Keratinocyte (primary cell): ENCODE results near the gene FPGT. TPM values are rescaled to one million over a fixed set of nuclear protein-coding genes. Genes with fewer than 3 reads are reported as not detected.
"Not testable (repeated sequence)": the region's sequence is repeated elsewhere in the genome, so short reads cannot be mapped to it uniquely, and the experiment has no call there.

Experiments used
- DNase-seq: peaks from one replicate; pipeline ENCODE4 v3.0.0-alpha.2; 2011; ENCODE audit warnings: low read depth, missing footprints, low spot score
- FAIRE-seq: peaks from 2 replicates; lab custom pipeline; 2011; peaks lifted over from hg19 to GRCh38; lab: Jason Lieb, UNC
- H2AFZ ChIP-seq: 2 replicates; pipeline ENCODE4 v1.6.0; 2012; ENCODE audit warnings: low read length, control low read depth, inconsistent platforms; ENCODE audit not compliant: control insufficient read depth
- H3K27ac ChIP-seq: 2 replicates; pipeline ENCODE4 v1.5.1; 2011; ENCODE audit warnings: low read length; ENCODE audit not compliant: control insufficient read depth, insufficient read depth
- H3K27me3 ChIP-seq: 3 replicates; pipeline ENCODE4 v1.6.0; 2011; ENCODE audit warnings: low read length; ENCODE audit not compliant: control insufficient read depth, insufficient read depth; ENCODE audit errors: extremely low read depth
- H3K36me3 ChIP-seq, 2 experiments: 2 replicates in 1 of 2; 3 replicates in 1 of 2; pipeline ENCODE4 v1.5.1; 2011; ENCODE audit warnings: low read length in 2 of 2, mild to moderate bottlenecking in 1 of 2; ENCODE audit not compliant: control insufficient read depth in 2 of 2, insufficient read depth in 2 of 2; ENCODE audit errors: extremely low read depth in 1 of 2
- H3K4me1 ChIP-seq: 3 replicates; pipeline ENCODE4 v1.5.1; 2011; ENCODE audit warnings: low read length; ENCODE audit not compliant: control insufficient read depth, insufficient read depth; ENCODE audit errors: extremely low read depth
- H3K4me2 ChIP-seq: 3 replicates; pipeline ENCODE4 v1.6.0; 2011; ENCODE audit warnings: low read depth, low read length; ENCODE audit not compliant: control insufficient read depth, insufficient read depth; ENCODE audit errors: extremely low read depth
- H3K4me3 ChIP-seq, 3 experiments: fragments of 200-600 bp in 1 of 3; sonication (generic) in 1 of 3; 2 replicates in 2 of 3; 3 replicates in 1 of 3; pipeline ENCODE4 v1.5.1; 2011 to 2016; ENCODE audit warnings: low read length in 3 of 3, mild to moderate bottlenecking in 3 of 3, control low read depth in 2 of 3, inconsistent platforms in 1 of 3, low read depth in 1 of 3, mixed read lengths in 1 of 3, mixed run types in 1 of 3, moderate library complexity in 1 of 3; ENCODE audit not compliant: control insufficient read depth in 2 of 3, insufficient read depth in 2 of 3; ENCODE audit errors: extremely low read depth in 1 of 3
- H3K79me2 ChIP-seq: 2 replicates; pipeline ENCODE4 v1.6.0; 2012; ENCODE audit warnings: low read length; ENCODE audit not compliant: control insufficient read depth, insufficient read depth
- H3K9ac ChIP-seq: 3 replicates; pipeline ENCODE4 v1.6.0; 2011; ENCODE audit warnings: low read length; ENCODE audit not compliant: control insufficient read depth, insufficient read depth; ENCODE audit errors: extremely low read depth
- H3K9me1 ChIP-seq: 3 replicates; pipeline ENCODE4 v1.6.0; 2011; ENCODE audit warnings: low read length; ENCODE audit not compliant: control insufficient read depth, insufficient read depth; ENCODE audit errors: extremely low read depth
- H3K9me3 ChIP-seq: 2 replicates; pipeline ENCODE4 v1.5.1; 2012; ENCODE audit warnings: low read depth, low read length; ENCODE audit not compliant: control insufficient read depth
- H4K20me1 ChIP-seq: 3 replicates; pipeline ENCODE4 v1.6.0; 2011; ENCODE audit warnings: low read length; ENCODE audit not compliant: control insufficient read depth, insufficient read depth; ENCODE audit errors: extremely low read depth
- CTCF ChIP-seq, 3 experiments: IDR thresholded peaks in 1 of 3; conservative IDR thresholded peaks in 1 of 3; optimal IDR thresholded peaks in 1 of 3; 2 replicates in 2 of 3; 3 replicates in 1 of 3; pipeline versions ENCODE3 to v1.5.1; 2011; ENCODE audit warnings: low read length in 3 of 3, mild to moderate bottlenecking in 3 of 3, moderate library complexity in 2 of 3, control low read depth in 1 of 3, inconsistent platforms in 1 of 3; ENCODE audit not compliant: insufficient read depth in 2 of 3; ENCODE audit errors: extremely low read depth in 1 of 3
- EZH2 ChIP-seq: IDR thresholded peaks from one replicate; pipeline ENCODE4 v1.6.1; 2012; ENCODE audit warnings: inconsistent platforms, mild to moderate bottlenecking, low read length, moderate library complexity
- dilution Hi-C: fragments of 300-500 bp; cut with MboI; formaldehyde crosslinking; loops from one replicate; pipeline ENCODE4 v1.7.0; 2020; ENCODE audit warnings: low sequenced_read_pairs; ENCODE audit not compliant: extremely low pct_ligation_motif_present
- polyA plus RNA-seq, 5 experiments: library from polyadenylated mRNA; depleted of rRNA in 3 of 5; stranded (reverse) in 3 of 5; stranded (forward) in 1 of 5; unstranded in 1 of 5; fragments of >200 nt; gene quantifications; 1 replicate in 1 of 5; 2 replicates in 3 of 5; 3 replicates in 1 of 5; pipeline versions ENCODE4 v1.2.1 to v1.2.3, GENCODE V29; 2011 to 2012; ENCODE audit warnings: missing spikeins in 2 of 5, low read depth in 1 of 5, low replicate concordance in 1 of 5

FPGT gene
- polyA plus RNA-seq, 1 donor (not counting 4 experiments of a cell fraction or from before 2014, with no cell fraction given) = 23.6 TPM

GRCh38 chr1:74161497-74161896 is 36.5 kb upstream of the FPGT start:
- no peak for TF ChIP-seq EZH2
- no peak for TF ChIP-seq CTCF (optimal IDR thresholded peaks at IDR 0.05 in 1 of 3, IDR thresholded peaks at IDR 0.05 in 1 of 3, conservative IDR thresholded peaks at IDR 0.05 in 1 of 3; ENCODE audit: extremely low read depth in 1 of 3, insufficient read depth in 2 of 3, low read length in 3 of 3)
- H3K79me2 ChIP-seq = no peaks in the 10 kb centered on the region
- H3K4me2 ChIP-seq = no peak overlapping the region
- H3K36me3 ChIP-seq = no peaks in the 10 kb centered on the region
- dilution Hi-C loops = no loop called here
- H3K9me3 ChIP-seq = no peaks in the 10 kb centered on the region
- FAIRE-seq = no peak
- no peaks in the 10 kb centered on the region for H4K20me1 ChIP-seq
- H3K27ac ChIP-seq = no peak overlapping the region
- no peaks in the 10 kb centered on the region for H3K27me3 ChIP-seq
- no peak overlapping the region for H3K9ac ChIP-seq
- no peak overlapping the region for H2AFZ ChIP-seq
- H3K4me3 ChIP-seq = no peak overlapping the region
- DNase-seq = no peak
- H3K9me1 ChIP-seq = no peaks in the 10 kb centered on the region
- no peaks in the 10 kb centered on the region for H3K4me1 ChIP-seq

GRCh38 chr1:74162333-74162732 is 35.7 kb upstream of the FPGT start:
- no peak overlapping the region for H3K4me2 ChIP-seq
- no peak for FAIRE-seq
- no peak for DNase-seq
- H3K27me3 ChIP-seq = no peaks in the 10 kb centered on the region
- TF ChIP-seq EZH2 (no peak), CTCF (optimal IDR thresholded peaks at IDR 0.05 in 1 of 3, IDR thresholded peaks at IDR 0.05 in 1 of 3, conservative IDR thresholded peaks at IDR 0.05 in 1 of 3; ENCODE audit: extremely low read depth in 1 of 3, insufficient read depth in 2 of 3, low read length in 3 of 3) (no peak)
- H3K4me3 ChIP-seq = no peak overlapping the region
- H3K36me3 ChIP-seq = no peaks in the 10 kb centered on the region
- dilution Hi-C loops = no loop called here
- H3K4me1 ChIP-seq = no peaks in the 10 kb centered on the region
- no peak overlapping the region for H3K9ac ChIP-seq
- H3K27ac ChIP-seq = no peak overlapping the region
- H2AFZ ChIP-seq = no peak overlapping the region
- H3K9me3 ChIP-seq = no peaks in the 10 kb centered on the region
- H3K79me2 ChIP-seq = no peaks in the 10 kb centered on the region
- no peaks in the 10 kb centered on the region for H3K9me1 ChIP-seq
- H4K20me1 ChIP-seq = no peaks in the 10 kb centered on the region

GRCh38 chr1:74174423-74174822 is 23.6 kb upstream of the FPGT start:
- DNase-seq, FAIRE-seq, H3K9ac ChIP-seq, H3K27me3 ChIP-seq, H3K4me3 ChIP-seq, H3K4me1 ChIP-seq, H3K4me2 ChIP-seq, H3K27ac ChIP-seq, H3K36me3 ChIP-seq, H3K79me2 ChIP-seq, H3K9me1 ChIP-seq, H2AFZ ChIP-seq, H4K20me1 ChIP-seq, dilution Hi-C loops, H3K9me3 ChIP-seq: not testable (repeated sequence)
